ENCODE data around the gene MYF5.

The MYF5 gene

GRCh38 chr12:80756875-80757274, 40.2 kb downstream of the MYF5 start:
- H3K4me3 ChIP-seq (ENCODE audit: control insufficient read depth, low read depth, low read length), result no peak overlapping the region
- peak; percentile 70 for DNase-seq (ENCODE audit: low read depth)
- no peak for TF ChIP-seq CTCF (conservative IDR thresholded peaks at IDR 0.05; ENCODE audit: control insufficient read depth, insufficient read depth, low read depth, low read length)

GRCh38 chr12:80761838-80762237, 45.1 kb downstream of the MYF5 start:
- H3K4me3 ChIP-seq (ENCODE audit: control insufficient read depth, low read depth, low read length), result no peak overlapping the region
- peak; percentile 58 for DNase-seq (ENCODE audit: low read depth)
- TF ChIP-seq CTCF (conservative IDR thresholded peaks at IDR 0.05; ENCODE audit: control insufficient read depth, insufficient read depth, low read depth, low read length), result no peak

- DNase-seq (ENCODE audit: low read depth), result peak; percentile 83
- TF ChIP-seq CTCF (conservative IDR thresholded peaks at IDR 0.05; ENCODE audit: control insufficient read depth, insufficient read depth, low read depth, low read length), result peak; percentile 58
- no peak overlapping the region for H3K4me3 ChIP-seq (ENCODE audit: control insufficient read depth, low read depth, low read length)
These were observed 47.2 kb downstream of the MYF5 start for GRCh38 chr12:80763874-80764273.

GRCh38 chr12:80766210-80766609, 49.5 kb downstream of the MYF5 start:
- DNase-seq (ENCODE audit: low read depth), result no peak
- no peak overlapping the region for H3K4me3 ChIP-seq (ENCODE audit: control insufficient read depth, low read depth, low read length)
- no peak for TF ChIP-seq CTCF (conservative IDR thresholded peaks at IDR 0.05; ENCODE audit: control insufficient read depth, insufficient read depth, low read depth, low read length)

GRCh38 chr12:80766897-80767296, 50.2 kb downstream of the MYF5 start:
- DNase-seq (ENCODE audit: low read depth), result no peak
- no peak overlapping the region for H3K4me3 ChIP-seq (ENCODE audit: control insufficient read depth, low read depth, low read length)
- TF ChIP-seq CTCF (conservative IDR thresholded peaks at IDR 0.05; ENCODE audit: control insufficient read depth, insufficient read depth, low read depth, low read length), result no peak
